Measurements from ENCODE around the gene MSI2. TPM values are rescaled to one million over a fixed set of nuclear protein-coding genes. Genes with fewer than 3 reads are reported as not detected.

Gene MSI2
- total and polyA plus RNA-seq, 2 experiments from 2014 or later: 4.3 to 17.9 TPM

- Histone ChIP-seq H3K4me3 (no peak overlapping the region), H3F3A (ENCODE audit: insufficient read depth) (peaks cover under 1% of the 10 kb centered on the region; the same call in 1 of the 2 replicates), H3K79me2 (ENCODE audit: insufficient read depth) (no peaks in the 10 kb centered on the region), H3K9me3 (ENCODE audit: low read depth) (no peaks in the 10 kb centered on the region), H4K20me1 (ENCODE audit: insufficient read depth) (no peaks in the 10 kb centered on the region), H3K9ac (no peak overlapping the region), H2AFZ (no peak overlapping the region), H3K27me3 (replicated peaks; ENCODE audit: insufficient read depth) (no peaks in the 10 kb centered on the region), H3K4me1 (ENCODE audit: insufficient read depth) (peaks cover 2% of the 10 kb centered on the region), H3K27ac (no peak overlapping the region), H3K36me3 (ENCODE audit: low read depth) (no peaks in the 10 kb centered on the region), H3K9me2 (ENCODE audit: insufficient read depth) (no peaks in the 10 kb centered on the region), H3K4me2 (ENCODE audit: unreplicated experiment) (no peak overlapping the region)
- DNase-seq: no peak
- in situ Hi-C loops (cut with MboI): no loop called here
- 89% methylated on average over 7 of the region's 7 CpGs for WGBS, 2 experiments (ENCODE audit: low coverage in 1 of 2, low lambda C conversion rate in 2 of 2, missing lambda C conversion rate in 2 of 2)
- TF ChIP-seq EZH2phosphoT487 (IDR thresholded peaks at IDR 0.05; ENCODE audit: insufficient read depth, low read depth) (no peak), EZH2 (IDR thresholded peaks at IDR 0.05; ENCODE audit: insufficient read depth, poor library complexity, severe bottlenecking) (no peak)
Measured at GRCh38 chr17:57417956-57418355, 161.6 kb downstream of the MSI2 start.

- peaks cover 8% of the 10 kb centered on the region; the same call in 1 of the 2 replicates for H3F3A ChIP-seq (ENCODE audit: insufficient read depth)
- TF ChIP-seq EZH2phosphoT487 (IDR thresholded peaks at IDR 0.05; ENCODE audit: insufficient read depth, low read depth) (no peak), EZH2 (IDR thresholded peaks at IDR 0.05; ENCODE audit: insufficient read depth, poor library complexity, severe bottlenecking) (no peak)
- no peak overlapping the region for H3K9ac ChIP-seq
- H3K27ac ChIP-seq: no peak overlapping the region
- H3K9me3 ChIP-seq (ENCODE audit: low read depth): no peaks in the 10 kb centered on the region
- H3K36me3 ChIP-seq (ENCODE audit: low read depth): no peaks in the 10 kb centered on the region
- in situ Hi-C loops (cut with MboI): no loop called here
- no peak for DNase-seq
- no peaks in the 10 kb centered on the region for H3K79me2 ChIP-seq (ENCODE audit: insufficient read depth)
- H3K4me2 ChIP-seq (ENCODE audit: unreplicated experiment): no peak overlapping the region
- H2AFZ ChIP-seq: no peak overlapping the region
- H3K4me1 ChIP-seq (ENCODE audit: insufficient read depth): peaks cover 8% of the 10 kb centered on the region
- H4K20me1 ChIP-seq (ENCODE audit: insufficient read depth): no peaks in the 10 kb centered on the region
- H3K9me2 ChIP-seq (ENCODE audit: insufficient read depth): no peaks in the 10 kb centered on the region
- no peak overlapping the region for H3K4me3 ChIP-seq
- H3K27me3 ChIP-seq (replicated peaks; ENCODE audit: insufficient read depth): no peaks in the 10 kb centered on the region
- 68 to 71% methylated on average over 7 of the region's 7 CpGs for whole genome bisulfite sequencing, 2 experiments (ENCODE audit: low coverage in 1 of 2, low lambda C conversion rate in 2 of 2, missing lambda C conversion rate in 2 of 2)
Measured at GRCh38 chr17:57418463-57419246, 162.3 kb downstream of the MSI2 start.

- Histone ChIP-seq H3K36me3 (ENCODE audit: low read depth) (no peaks in the 10 kb centered on the region), H3F3A (ENCODE audit: insufficient read depth) (peaks cover 8% of the 10 kb centered on the region; the same call in 1 of the 2 replicates), H4K20me1 (ENCODE audit: insufficient read depth) (no peaks in the 10 kb centered on the region), H3K27me3 (replicated peaks; ENCODE audit: insufficient read depth) (no peaks in the 10 kb centered on the region), H3K79me2 (ENCODE audit: insufficient read depth) (no peaks in the 10 kb centered on the region), H3K4me2 (ENCODE audit: unreplicated experiment) (no peak overlapping the region), H3K27ac (no peak overlapping the region), H3K9me2 (ENCODE audit: insufficient read depth) (no peaks in the 10 kb centered on the region), H3K4me3 (no peak overlapping the region), H3K4me1 (ENCODE audit: insufficient read depth) (peaks cover 8% of the 10 kb centered on the region), H3K9ac (no peak overlapping the region), H2AFZ (no peak overlapping the region), H3K9me3 (ENCODE audit: low read depth) (no peaks in the 10 kb centered on the region)
- in situ Hi-C loops (cut with MboI): no loop called here
- TF ChIP-seq EZH2 (IDR thresholded peaks at IDR 0.05; ENCODE audit: insufficient read depth, poor library complexity, severe bottlenecking) (no peak), EZH2phosphoT487 (IDR thresholded peaks at IDR 0.05; ENCODE audit: insufficient read depth, low read depth) (no peak)
- 72 to 79% methylated on average over 11 of the region's 11 CpGs for WGBS, 2 experiments (ENCODE audit: low coverage in 1 of 2, low lambda C conversion rate in 2 of 2, missing lambda C conversion rate in 2 of 2)
- DNase-seq: no peak
Measured at GRCh38 chr17:57419940-57420550, 163.7 kb downstream of the MSI2 start.

GRCh38 chr17:57420734-57421717, 164.7 kb downstream of the MSI2 start:
- Histone ChIP-seq H3K27ac (no peak overlapping the region), H2AFZ (no peak overlapping the region), H3K4me2 (ENCODE audit: unreplicated experiment) (no peak overlapping the region), H3K36me3 (ENCODE audit: low read depth) (no peaks in the 10 kb centered on the region), H3K27me3 (replicated peaks; ENCODE audit: insufficient read depth) (no peaks in the 10 kb centered on the region), H3K9me2 (ENCODE audit: insufficient read depth) (no peaks in the 10 kb centered on the region), H3K4me3 (no peak overlapping the region), H3K9ac (no peak overlapping the region), H4K20me1 (ENCODE audit: insufficient read depth) (no peaks in the 10 kb centered on the region), H3K79me2 (ENCODE audit: insufficient read depth) (no peaks in the 10 kb centered on the region), H3K9me3 (ENCODE audit: low read depth) (no peaks in the 10 kb centered on the region), H3K4me1 (ENCODE audit: insufficient read depth) (peaks cover 16% of the 10 kb centered on the region), H3F3A (ENCODE audit: insufficient read depth) (peaks cover 8% of the 10 kb centered on the region; the same call in 1 of the 2 replicates)
- in situ Hi-C loops (cut with MboI): no loop called here
- WGBS, 2 experiments (ENCODE audit: low coverage in 1 of 2, low lambda C conversion rate in 2 of 2, missing lambda C conversion rate in 2 of 2): 65% methylated on average over 20 of the region's 20 CpGs
- no peak for TF ChIP-seq EZH2 (IDR thresholded peaks at IDR 0.05; ENCODE audit: insufficient read depth, poor library complexity, severe bottlenecking)
- no peak for DNase-seq

Measured in GM23248 (cell line).